ENCODE results near the gene DLG4. TPM values are rescaled to one million over a fixed set of nuclear protein-coding genes. Genes with fewer than 3 reads are reported as not detected.

The DLG4 gene
- total RNA-seq, 2 experiments from 2014 or later = 10.2 to 11.0 TPM

GRCh38 chr17:7213895-7214299 is 5.7 kb downstream of the DLG4 start:
- CTCF ChIA-PET = interaction anchor here (0.8 to 2.7 kb wide), 9 partner anchors 9 to 219 kb away, joined by 3 to 13 read pairs (median 4); partner anchors contain the start of genes CTDNEP1, DVL2, ELP5 and GABARAP
- ATAC-seq (ENCODE audit: poor library complexity) = peak; percentile 2
- POLR2A ChIA-PET = interaction anchor here (0.7 to 13.1 kb wide), 8 partner anchors 9 to 1075 kb away, joined by 3 to 234 read pairs (median 5); partner anchors contain the start of genes ACAP1, CTDNEP1, DVL2 and ELP5
- peak overlapping the region; percentile 93 for H3K27ac Mint-ChIP-seq
- H3K36me3 Mint-ChIP-seq (ENCODE audit: low read depth) = no peaks in the 10 kb centered on the region
- intact Hi-C loops (cut with DNase I, micrococcal nuclease) = loop anchor here (1.0 kb wide), 2 partner anchors 9 to 28 kb away; partner anchors contain the start of gene GABARAP (in 1 of the 2)
- H3K4me3 Mint-ChIP-seq = peak overlapping the region; percentile 93
- Histone ChIP-seq H3K27me3 (ENCODE audit: control insufficient read depth in 1 of 2, insufficient read depth in 2 of 2, low read length in 2 of 2) (no peaks in the 10 kb centered on the region), H3K9me3 (ENCODE audit: control insufficient read depth in 1 of 2, insufficient read depth in 1 of 2, low read length in 2 of 2) (no peaks in the 10 kb centered on the region), H3K4me3 (ENCODE audit: low read length) (peak overlapping the region; percentile 64), H3K36me3 (ENCODE audit: insufficient read depth, low read length) (no peaks in the 10 kb centered on the region), H3K4me1 (ENCODE audit: insufficient read depth, low read length) (peaks cover 64% of the 10 kb centered on the region), H3K27ac (ENCODE audit: low read depth in 1 of 2, low read length in 2 of 2) (peak overlapping the region; percentile 85 to 99)
- peaks cover 65% of the 10 kb centered on the region for H3K4me1 Mint-ChIP-seq (ENCODE audit: low read depth)
- peak in 8 of 14 experiments; percentile 59 to 96 (median 76) for DNase-seq
- H3K27me3 Mint-ChIP-seq = peaks cover 5% of the 10 kb centered on the region
- no peaks in the 10 kb centered on the region for H3K9me3 Mint-ChIP-seq
- TF ChIP-seq CTCF (IDR thresholded peaks at IDR 0.05) = peak; percentile 30

- Mint-ChIP-seq H3K36me3 (ENCODE audit: low read depth) (no peaks in the 10 kb centered on the region), H3K4me1 (ENCODE audit: low read depth) (peaks cover 48% of the 10 kb centered on the region), H3K4me3 (no peak overlapping the region), H3K27ac (peak overlapping the region; percentile 12), H3K27me3 (peaks cover 5% of the 10 kb centered on the region), H3K9me3 (no peaks in the 10 kb centered on the region)
- ATAC-seq (ENCODE audit: poor library complexity) = no peak
- Histone ChIP-seq H3K27ac (ENCODE audit: low read depth in 1 of 2, low read length in 2 of 2) (no peak overlapping the region), H3K27me3 (ENCODE audit: control insufficient read depth in 1 of 2, insufficient read depth in 2 of 2, low read length in 2 of 2) (no peaks in the 10 kb centered on the region), H3K4me1 (ENCODE audit: insufficient read depth, low read length) (peaks cover 45% of the 10 kb centered on the region), H3K4me3 (ENCODE audit: low read length) (no peak overlapping the region), H3K36me3 (ENCODE audit: insufficient read depth, low read length) (no peaks in the 10 kb centered on the region), H3K9me3 (ENCODE audit: control insufficient read depth in 1 of 2, insufficient read depth in 1 of 2, low read length in 2 of 2) (no peaks in the 10 kb centered on the region)
- peak in 1 of 14 experiments; percentile 52 for DNase-seq
- ChIA-PET POLR2A (no interaction called here), CTCF (no interaction called here)
- no peak for TF ChIP-seq CTCF (IDR thresholded peaks at IDR 0.05)
- intact Hi-C loops (cut with DNase I, micrococcal nuclease) = no loop called here
Observed at GRCh38 chr17:7211491-7212273, 8.0 kb downstream of the DLG4 start.

GRCh38 chr17:7208754-7209460 is 10.7 kb downstream of the DLG4 start:
- Histone ChIP-seq H3K27me3 (ENCODE audit: control insufficient read depth in 1 of 2, insufficient read depth in 2 of 2, low read length in 2 of 2) (no peaks in the 10 kb centered on the region), H3K27ac (ENCODE audit: low read depth in 1 of 2, low read length in 2 of 2) (no peak overlapping the region), H3K4me1 (ENCODE audit: insufficient read depth, low read length) (peaks cover 43% of the 10 kb centered on the region), H3K9me3 (ENCODE audit: control insufficient read depth in 1 of 2, insufficient read depth in 1 of 2, low read length in 2 of 2) (no peaks in the 10 kb centered on the region), H3K36me3 (ENCODE audit: insufficient read depth, low read length) (peaks cover 1% of the 10 kb centered on the region), H3K4me3 (ENCODE audit: low read length) (no peak overlapping the region)
- Mint-ChIP-seq H3K4me3 (no peak overlapping the region), H3K27me3 (peaks cover 5% of the 10 kb centered on the region), H3K36me3 (ENCODE audit: low read depth) (peaks cover 8% of the 10 kb centered on the region), H3K4me1 (ENCODE audit: low read depth) (peaks cover 46% of the 10 kb centered on the region), H3K9me3 (no peaks in the 10 kb centered on the region), H3K27ac (peak overlapping the region; percentile 43)
- no peak for TF ChIP-seq CTCF (IDR thresholded peaks at IDR 0.05)
- ATAC-seq (ENCODE audit: poor library complexity) (no peak), DNase-seq (peak in 1 of 14 experiments; percentile 18)
- ChIA-PET CTCF (interaction anchor here (0.8 to 0.9 kb wide), 2 partner anchors 12 to 31 kb away, joined by 3 read pairs; no protein-coding TSS in a partner anchor), POLR2A (no interaction called here)
- intact Hi-C loops (cut with DNase I, micrococcal nuclease) = no loop called here

Measured in CD4-positive, alpha-beta T cell (primary cell).